Heart left ventricle (tissue), 13 donors: ENCODE data around the gene SMPX.

Experiments
- CTCF ChIP-seq, 12 donors: fragments of 200-600 bp; sonication (generic) in 4 of 12; IDR thresholded peaks; one replicate each; pipeline versions ENCODE4 v1.5.0 to v1.8.0; 2018 to 2022; ENCODE audit warnings: antibody characterized with exemption in 12 of 12, mild to moderate bottlenecking in 5 of 12
- POLR2A ChIP-seq, 2 donors: fragments of 450-650 bp; IDR thresholded peaks; one replicate each; pipeline ENCODE4 v1.6.1; 2017; ENCODE audit warnings: antibody characterized with exemption in 2 of 2, mild to moderate bottlenecking in 2 of 2, moderate library complexity in 2 of 2
- donor health status: ischemic (EF 13 %, LVEDD 7.1; RV severe dilation, severe dysfunction).
- donor health status: DM: no; HTN: yes; CAD: no.
- donor health status: DM: no; HTN: no; CAD: no.
- donor health status: ischemic (EF 25% LVEDD 6.9; RV normal size, moderate dysfunction).
- donor health status: ischemic (EF 25% LVEDD 5.7; RV mildly dilated, moderate dysfunction).
- donor health status: ischemic (EF 35%, LVEDD 5.7; RV mildly dilated, moderate dysfunction).
- donor health status: nonischemic (EF 11% LVEDD 7.7; RV severe dilation, severe dysfunction).
- donor health status: DM: yes; HTN: yes; CAD: no.
- donor health status: PGD.
- donor health status: ischemic (EF 29% LVEDD 5.4; RV normal size, mild dysfunction).
- donor health status: nonischemic (EF 23%, LVEDD 6.1; RV moderate dilation, normal function).

- TF ChIP-seq CTCF (IDR thresholded peaks at IDR 0.05) (no peak), POLR2A (IDR thresholded peaks at IDR 0.05) (no peak)
Measured at GRCh38 chrX:21779095-21779494, 21.2 kb upstream of the SMPX start.
